IMR-90 (cell line): ENCODE data around the gene FARP1. TPM values are rescaled to one million over a fixed set of nuclear protein-coding genes. Genes with fewer than 3 reads are reported as not detected.

Source experiments
- ATAC-seq: fragments of 200-7000 bp; cut with Tn5 transposase; 2 replicates; pipeline ENCODE4 v1.9.1; 2020; ENCODE audit warnings: low read depth, mild to moderate bottlenecking, moderate library complexity
- BruUV-seq: library from RNA; stranded (reverse); fragments of 400-500 nt; replicated peaks from 2 replicates; lab custom pipeline; 2021; lab: Mats Ljungman, UMichigan
- CTCF ChIA-PET: fragments of 300-600 bp; formaldehyde crosslinking; extraction: SDS; loops from one replicate; lab custom pipeline; 2021; ENCODE audit warnings: antibody characterized with exemption; lab: Yijun Ruan, JAX
- POLR2A ChIA-PET: fragments of 300-600 bp; sonication (Branson Sonifier 250); formaldehyde crosslinking; loops from one replicate; lab custom pipeline; 2022; ENCODE audit warnings: antibody characterized with exemption; ENCODE audit not compliant: unreplicated experiment; lab: Charles Lee
- DNase-seq: peaks from one replicate; pipeline ENCODE4 v3.0.0; 2013
- H2AFZ ChIP-seq: replicated peaks from 2 replicates; pipeline ENCODE3; 2013; ENCODE audit warnings: low read length, mild to moderate bottlenecking; ENCODE audit not compliant: poor library complexity
- H2AK5ac ChIP-seq: 2 replicates; pipeline ENCODE4 v1.6.1; 2013; ENCODE audit warnings: low read depth, low read length, inconsistent platforms
- H2AK9ac ChIP-seq: replicated peaks from 2 replicates; pipeline ENCODE3; 2013; ENCODE audit warnings: mild to moderate bottlenecking, low read depth, low read length, moderate library complexity; ENCODE audit not compliant: poor library complexity
- H2BK120ac ChIP-seq: 2 replicates; pipeline ENCODE4 v1.6.1; 2013; ENCODE audit warnings: low read depth, low read length, inconsistent platforms
- H2BK15ac ChIP-seq: 3 replicates; pipeline ENCODE4 v1.6.1; 2013; ENCODE audit warnings: low read depth, low read length, inconsistent platforms
- H2BK20ac ChIP-seq: 2 replicates; pipeline ENCODE4 v1.6.1; 2013; ENCODE audit warnings: low read depth, mild to moderate bottlenecking, inconsistent platforms, low read length, moderate library complexity
- H2BK5ac ChIP-seq: 2 replicates; pipeline ENCODE4 v1.6.1; 2013; ENCODE audit warnings: mild to moderate bottlenecking, low read depth, low read length, inconsistent platforms; ENCODE audit not compliant: poor library complexity, severe bottlenecking
- H3K14ac ChIP-seq: replicated peaks from 2 replicates; pipeline ENCODE4 v1.6.1; 2013; ENCODE audit warnings: low read depth, low read length, inconsistent platforms
- H3K18ac ChIP-seq: 2 replicates; pipeline ENCODE4 v1.6.1; 2013; ENCODE audit warnings: low read depth, low read length, control low read depth
- H3K23ac ChIP-seq: 2 replicates; pipeline ENCODE4 v1.6.1; 2013; ENCODE audit warnings: low read depth, low read length, inconsistent platforms
- H3K27ac ChIP-seq: 2 replicates; pipeline ENCODE4 v1.5.1; 2013; ENCODE audit warnings: mild to moderate bottlenecking, control low read depth, low read length; ENCODE audit not compliant: insufficient read depth
- H3K27me3 ChIP-seq: 2 replicates; pipeline ENCODE4 v1.6.1; 2013; ENCODE audit warnings: low read length; ENCODE audit not compliant: control insufficient read depth, insufficient read depth
- H3K36me3 ChIP-seq: 2 replicates; pipeline ENCODE4 v1.6.1; 2013; ENCODE audit warnings: low read length, mixed read lengths; ENCODE audit not compliant: control insufficient read depth, insufficient read depth
- H3K4ac ChIP-seq: 2 replicates; pipeline ENCODE4 v1.6.1; 2013; ENCODE audit warnings: low read depth, low read length, inconsistent platforms
- H3K4me1 ChIP-seq: 2 replicates; pipeline ENCODE4 v1.6.1; 2013; ENCODE audit warnings: low read length, mixed read lengths; ENCODE audit not compliant: control insufficient read depth, insufficient read depth
- H3K4me2 ChIP-seq: 2 replicates; pipeline ENCODE4 v1.6.1; 2013; ENCODE audit warnings: low read depth, mild to moderate bottlenecking, control low read depth, low read length, moderate library complexity
- H3K4me3 ChIP-seq: 2 replicates; pipeline ENCODE4 v1.5.1; 2013; ENCODE audit warnings: low read depth, mild to moderate bottlenecking, control low read depth, low read length, moderate library complexity; ENCODE audit not compliant: insufficient read depth
- H3K56ac ChIP-seq: 2 replicates; pipeline ENCODE4 v1.6.1; 2013; ENCODE audit warnings: low read length, inconsistent platforms; ENCODE audit not compliant: insufficient read depth; ENCODE audit errors: extremely low read depth
- H3K79me1 ChIP-seq, 2 experiments: 2 replicates each; pipeline ENCODE4 v1.6.1; 2013; ENCODE audit warnings: low read length in 2 of 2, inconsistent platforms in 1 of 2, low read depth in 1 of 2
- H3K9ac ChIP-seq: 2 replicates; pipeline ENCODE4 v1.6.1; 2013; ENCODE audit warnings: low read depth, low read length, control low read depth
- H3K9me1 ChIP-seq: 2 replicates; pipeline ENCODE4 v1.6.1; 2013; ENCODE audit warnings: low read length, inconsistent platforms; ENCODE audit not compliant: insufficient read depth
- H3K9me3 ChIP-seq: 2 replicates; pipeline ENCODE4 v1.6.1; 2013; ENCODE audit warnings: low read length; ENCODE audit not compliant: control insufficient read depth, insufficient read depth
- H4K20me1 ChIP-seq: 2 replicates; pipeline ENCODE4 v1.6.1; 2013; ENCODE audit warnings: low read length, inconsistent platforms; ENCODE audit not compliant: insufficient read depth
- H4K5ac ChIP-seq: 2 replicates; pipeline ENCODE4 v1.6.1; 2013; ENCODE audit warnings: mild to moderate bottlenecking, low read depth, low read length, control low read depth
- H4K8ac ChIP-seq, 2 experiments: 2 replicates each; pipeline ENCODE4 v1.6.1; 2013; ENCODE audit warnings: low read depth in 2 of 2, low read length in 2 of 2, control low read depth in 1 of 2, inconsistent platforms in 1 of 2
- H4K91ac ChIP-seq: 2 replicates; pipeline ENCODE4 v1.6.1; 2013; ENCODE audit warnings: low read depth, low read length, inconsistent platforms; ENCODE audit not compliant: insufficient read depth
- BHLHE40 ChIP-seq: fragments of 150-350 bp; IDR thresholded peaks from 2 replicates; pipeline ENCODE4 v1.6.1; 2016; ENCODE audit warnings: mild to moderate bottlenecking, low read depth, low read length
- CEBPB ChIP-seq: IDR thresholded peaks from 2 replicates; pipeline ENCODE4 v1.6.1; 2012; ENCODE audit warnings: low read depth, low read length, improper control_type of control experiment
- FOS ChIP-seq: fragments of 150-350 bp; IDR thresholded peaks from 2 replicates; pipeline ENCODE4 v1.6.1; 2016; ENCODE audit warnings: low read depth, low read length
- MXI1 ChIP-seq: IDR thresholded peaks from 2 replicates; pipeline ENCODE4 v1.6.1; 2012; ENCODE audit warnings: low read depth, mild to moderate bottlenecking, low read length, moderate library complexity, borderline replicate concordance
- NFE2L2 ChIP-seq: fragments of 150-350 bp; IDR thresholded peaks from 2 replicates; pipeline ENCODE4 v1.6.1; 2016; ENCODE audit warnings: low read depth, mild to moderate bottlenecking, low read length
- POLR2A ChIP-seq: IDR thresholded peaks from 2 replicates; pipeline ENCODE4 v1.6.1; 2012; ENCODE audit warnings: mild to moderate bottlenecking, low read depth, low read length
- RCOR1 ChIP-seq: IDR thresholded peaks from 2 replicates; pipeline ENCODE4 v1.6.1; 2012; ENCODE audit warnings: mild to moderate bottlenecking, low read length, improper control_type of control experiment; ENCODE audit not compliant: insufficient replicate concordance
- RFX5 ChIP-seq: IDR thresholded peaks from 2 replicates; pipeline ENCODE4 v1.8.0; 2012; ENCODE audit warnings: low read depth, mild to moderate bottlenecking, low read length, moderate library complexity
- SMC3 ChIP-seq: fragments of 150-350 bp; IDR thresholded peaks from 2 replicates; pipeline ENCODE4 v1.6.1; 2016; ENCODE audit warnings: low read depth, mild to moderate bottlenecking, antibody characterized with exemption, low read length, moderate library complexity
- dilution Hi-C: fragments of 300-500 bp; cut with HindIII; formaldehyde crosslinking; loops from one replicate; pipeline ENCODE4 v1.14.3; 2018; ENCODE audit warnings: low sequenced_read_pairs; ENCODE audit not compliant: unreplicated experiment
- in situ Hi-C: fragments of 300-500 bp; cut with MboI; formaldehyde crosslinking; loops from 3 replicates; pipeline ENCODE4 v1.14.3; 2019; ENCODE audit warnings: low sequenced_read_pairs, inconsistent platforms, mixed read lengths
- intact Hi-C: fragments of 100-400 bp; cut with micrococcal nuclease; formaldehyde crosslinking; loops from 2 replicates; pipeline ENCODE4 v1.10.0; 2022
- polyA plus RNA-seq, 3 experiments: library from polyadenylated mRNA; depleted of rRNA; stranded (reverse); fragments of >200 nt; gene quantifications; 2 replicates each; pipeline ENCODE4 v1.2.3, GENCODE V29; 2012; ENCODE audit warnings: low replicate concordance in 1 of 3
- total RNA-seq: library from RNA; depleted of rRNA; stranded (reverse); fragments of >200 nt; gene quantifications from 2 replicates; pipeline ENCODE4 v1.2.3, GENCODE V29; 2012
- TF ChIP-seq, protein P1 (sequence below): fragments of 150-350 bp; IDR thresholded peaks from 2 replicates; pipeline ENCODE4 v1.6.1; 2016; ENCODE audit warnings: low read depth, mild to moderate bottlenecking, low read length, moderate library complexity, borderline replicate concordance
- TF ChIP-seq, protein P2 (sequence below): fragments of 150-350 bp; IDR thresholded peaks from 2 replicates; pipeline ENCODE4 v1.6.1; 2017; ENCODE audit warnings: mild to moderate bottlenecking, antibody characterized with exemption, low read length, low read depth
- TF ChIP-seq, protein P3 (sequence below): conservative IDR thresholded peaks from 2 replicates; pipeline ENCODE4 v1.5.1; 2012; ENCODE audit warnings: mild to moderate bottlenecking, low read depth, low read length, improper control_type of control experiment

FARP1 gene
- total and polyA plus RNA-seq, 2 of the 4 experiments (the other 2 are of a cell fraction), result 39.6 to 57.0 TPM

DNA sequence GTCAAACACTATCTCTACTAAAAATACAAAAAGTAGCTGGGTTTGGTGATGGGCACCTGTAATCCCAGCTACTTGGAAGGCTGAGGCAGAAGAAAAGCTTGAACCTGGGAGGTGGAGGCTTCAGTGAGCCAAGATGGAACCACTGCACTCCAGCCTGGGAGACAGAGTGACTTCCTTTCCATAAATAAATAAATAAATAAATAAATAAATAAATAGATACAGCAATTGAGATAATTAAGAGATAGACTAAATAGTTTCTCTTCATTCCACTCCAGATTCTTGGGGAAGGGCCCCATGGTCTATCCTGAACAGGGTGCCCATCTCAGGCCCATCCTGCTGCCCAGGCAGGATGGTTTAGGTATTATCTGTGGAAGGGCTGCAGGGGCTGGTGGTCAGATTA, 24.0 kb upstream of the FARP1 start:
- dilution Hi-C loops, result no loop called here
- no peaks in the 10 kb centered on the region for H3K79me1 ChIP-seq
- no peak overlapping the region for H2AK9ac ChIP-seq
- H4K8ac ChIP-seq, result no peak overlapping the region
- H2BK120ac ChIP-seq, result no peak overlapping the region
- no peak overlapping the region for H4K91ac ChIP-seq
- no peaks in the 10 kb centered on the region for H3K36me3 ChIP-seq
- H3K18ac ChIP-seq, result no peak overlapping the region
- no peak overlapping the region for H3K4ac ChIP-seq
- H3K4me2 ChIP-seq, result no peak overlapping the region
- no peaks in the 10 kb centered on the region for H3K27me3 ChIP-seq
- DNase-seq, result no peak
- H3K4me1 ChIP-seq, result no peaks in the 10 kb centered on the region
- H3K9me1 ChIP-seq, result no peaks in the 10 kb centered on the region
- H3K56ac ChIP-seq, result no peak overlapping the region
- H3K4me3 ChIP-seq, result no peak overlapping the region
- intact Hi-C loops, result no loop called here
- ChIA-PET POLR2A (no interaction called here), CTCF (interaction anchor here (0.6 to 1.2 kb wide), 2 partner anchors 15 to 251 kb away, joined by 3 read pairs; no protein-coding TSS in a partner anchor)
- H3K14ac ChIP-seq, result no peak overlapping the region
- in situ Hi-C loops, result no loop called here
- ATAC-seq, result no peak
- peaks cover 5% of the 10 kb centered on the region; the same call in 1 of the 2 replicates for H3K9me3 ChIP-seq
- H3K23ac ChIP-seq, result no peak overlapping the region
- H3K27ac ChIP-seq, result no peak overlapping the region
- no peak overlapping the region for H4K5ac ChIP-seq
- no peak overlapping the region for H2BK15ac ChIP-seq
- H3K9ac ChIP-seq, result no peak overlapping the region
- TF ChIP-seq MXI1, result no peak
- TF ChIP-seq, protein P1, sequence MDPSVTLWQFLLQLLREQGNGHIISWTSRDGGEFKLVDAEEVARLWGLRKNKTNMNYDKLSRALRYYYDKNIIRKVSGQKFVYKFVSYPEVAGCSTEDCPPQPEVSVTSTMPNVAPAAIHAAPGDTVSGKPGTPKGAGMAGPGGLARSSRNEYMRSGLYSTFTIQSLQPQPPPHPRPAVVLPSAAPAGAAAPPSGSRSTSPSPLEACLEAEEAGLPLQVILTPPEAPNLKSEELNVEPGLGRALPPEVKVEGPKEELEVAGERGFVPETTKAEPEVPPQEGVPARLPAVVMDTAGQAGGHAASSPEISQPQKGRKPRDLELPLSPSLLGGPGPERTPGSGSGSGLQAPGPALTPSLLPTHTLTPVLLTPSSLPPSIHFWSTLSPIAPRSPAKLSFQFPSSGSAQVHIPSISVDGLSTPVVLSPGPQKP, result no peak
- TF ChIP-seq FOS, result no peak
- TF ChIP-seq CEBPB, result no peak
- TF ChIP-seq, protein P2, sequence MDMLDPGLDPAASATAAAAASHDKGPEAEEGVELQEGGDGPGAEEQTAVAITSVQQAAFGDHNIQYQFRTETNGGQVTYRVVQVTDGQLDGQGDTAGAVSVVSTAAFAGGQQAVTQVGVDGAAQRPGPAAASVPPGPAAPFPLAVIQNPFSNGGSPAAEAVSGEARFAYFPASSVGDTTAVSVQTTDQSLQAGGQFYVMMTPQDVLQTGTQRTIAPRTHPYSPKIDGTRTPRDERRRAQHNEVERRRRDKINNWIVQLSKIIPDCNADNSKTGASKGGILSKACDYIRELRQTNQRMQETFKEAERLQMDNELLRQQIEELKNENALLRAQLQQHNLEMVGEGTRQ, result no peak
- TF ChIP-seq, protein P3, sequence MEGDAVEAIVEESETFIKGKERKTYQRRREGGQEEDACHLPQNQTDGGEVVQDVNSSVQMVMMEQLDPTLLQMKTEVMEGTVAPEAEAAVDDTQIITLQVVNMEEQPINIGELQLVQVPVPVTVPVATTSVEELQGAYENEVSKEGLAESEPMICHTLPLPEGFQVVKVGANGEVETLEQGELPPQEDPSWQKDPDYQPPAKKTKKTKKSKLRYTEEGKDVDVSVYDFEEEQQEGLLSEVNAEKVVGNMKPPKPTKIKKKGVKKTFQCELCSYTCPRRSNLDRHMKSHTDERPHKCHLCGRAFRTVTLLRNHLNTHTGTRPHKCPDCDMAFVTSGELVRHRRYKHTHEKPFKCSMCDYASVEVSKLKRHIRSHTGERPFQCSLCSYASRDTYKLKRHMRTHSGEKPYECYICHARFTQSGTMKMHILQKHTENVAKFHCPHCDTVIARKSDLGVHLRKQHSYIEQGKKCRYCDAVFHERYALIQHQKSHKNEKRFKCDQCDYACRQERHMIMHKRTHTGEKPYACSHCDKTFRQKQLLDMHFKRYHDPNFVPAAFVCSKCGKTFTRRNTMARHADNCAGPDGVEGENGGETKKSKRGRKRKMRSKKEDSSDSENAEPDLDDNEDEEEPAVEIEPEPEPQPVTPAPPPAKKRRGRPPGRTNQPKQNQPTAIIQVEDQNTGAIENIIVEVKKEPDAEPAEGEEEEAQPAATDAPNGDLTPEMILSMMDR, result no peak
- no peak for TF ChIP-seq POLR2A
- TF ChIP-seq NFE2L2, result no peak
- no peak for TF ChIP-seq RFX5
- TF ChIP-seq RCOR1, result no peak
- no peak for TF ChIP-seq BHLHE40
- TF ChIP-seq SMC3, result no peak
- no peak overlapping the region for H2BK20ac ChIP-seq
- H4K20me1 ChIP-seq, result no peaks in the 10 kb centered on the region
- no peak overlapping the region for H2AFZ ChIP-seq
- H2AK5ac ChIP-seq, result no peak overlapping the region
- no TSS peak for BruUV-seq
- H2BK5ac ChIP-seq, result no peak overlapping the region
